H9 (cell line): ENCODE measurements around the gene NCDN. TPM values are rescaled to one million over a fixed set of nuclear protein-coding genes. Genes with fewer than 3 reads are reported as not detected.

Experiments used
- DNase-seq: peaks from one replicate; pipeline ENCODE4 v3.0.0-alpha.2; 2017
- H2AFZ ChIP-seq: one replicate; pipeline ENCODE4 v1.6.1; 2013; ENCODE audit warnings: mild to moderate bottlenecking, low read length, control low read depth, moderate library complexity
- H2AK5ac ChIP-seq: 2 replicates; pipeline ENCODE4 v1.6.1; 2013; ENCODE audit warnings: low read length, control low read depth, mixed read lengths; ENCODE audit not compliant: insufficient read length
- H2BK120ac ChIP-seq: one replicate; pipeline ENCODE4 v1.6.1; 2013; ENCODE audit warnings: low read depth, mild to moderate bottlenecking, low read length, control low read depth, inconsistent platforms; ENCODE audit not compliant: poor library complexity, severe bottlenecking
- H2BK12ac ChIP-seq: 2 replicates; pipeline ENCODE4 v1.6.1; 2013; ENCODE audit warnings: low read length, control low read depth, mixed read lengths, low read depth; ENCODE audit not compliant: insufficient read length
- H2BK15ac ChIP-seq: 2 replicates; pipeline ENCODE4 v1.6.1; 2013; ENCODE audit warnings: low read depth, low read length, control low read depth
- H2BK20ac ChIP-seq: one replicate; pipeline ENCODE4 v1.6.1; 2013; ENCODE audit warnings: low read depth, mild to moderate bottlenecking, low read length, control low read depth, inconsistent platforms; ENCODE audit not compliant: poor library complexity, severe bottlenecking
- H2BK5ac ChIP-seq: 2 replicates; pipeline ENCODE4 v1.6.1; 2013; ENCODE audit warnings: low read length, control low read depth, mixed read lengths; ENCODE audit not compliant: insufficient read length
- H3K14ac ChIP-seq: 2 replicates; pipeline ENCODE4 v1.6.1; 2013; ENCODE audit warnings: low read length, control low read depth; ENCODE audit not compliant: insufficient read depth
- H3K18ac ChIP-seq: 2 replicates; pipeline ENCODE4 v1.6.1; 2013; ENCODE audit warnings: low read depth, mild to moderate bottlenecking, mixed read lengths, low read length, control low read depth; ENCODE audit not compliant: insufficient read length
- H3K23ac ChIP-seq: 2 replicates; pipeline ENCODE4 v1.6.1; 2013; ENCODE audit warnings: low read length, control low read depth, mixed read lengths, low read depth; ENCODE audit not compliant: insufficient read length
- H3K23me2 ChIP-seq: 2 replicates; pipeline ENCODE4 v1.6.1; 2013; ENCODE audit warnings: low read depth, mild to moderate bottlenecking, mixed read lengths, low read length, control low read depth; ENCODE audit not compliant: insufficient read length, poor library complexity, severe bottlenecking
- H3K27ac ChIP-seq: 2 replicates; pipeline ENCODE4 v1.5.1; 2013; ENCODE audit warnings: low read length, control low read depth, mixed read lengths, low read depth; ENCODE audit not compliant: insufficient read length
- H3K27me3 ChIP-seq: 2 replicates; pipeline ENCODE4 v1.6.1; 2013; ENCODE audit warnings: low read length, control low read depth, inconsistent platforms; ENCODE audit not compliant: insufficient read depth
- H3K4ac ChIP-seq: 2 replicates; pipeline ENCODE4 v1.6.1; 2013; ENCODE audit warnings: low read depth, mild to moderate bottlenecking, control low read depth, inconsistent platforms, low read length, moderate library complexity
- H3K4me1 ChIP-seq: 2 replicates; pipeline ENCODE4 v1.6.1; 2013; ENCODE audit warnings: low read length, control low read depth, inconsistent platforms; ENCODE audit not compliant: insufficient read depth
- H3K4me2 ChIP-seq: 2 replicates; pipeline ENCODE4 v1.6.1; 2013; ENCODE audit warnings: low read length, control low read depth, mixed read lengths; ENCODE audit not compliant: insufficient read length, insufficient read depth
- H3K56ac ChIP-seq: 2 replicates; pipeline ENCODE4 v1.6.1; 2013; ENCODE audit warnings: low read depth, mild to moderate bottlenecking, mixed read lengths, low read length, control low read depth; ENCODE audit not compliant: insufficient read length
- H3K79me1 ChIP-seq: 2 replicates; pipeline ENCODE4 v1.6.1; 2013; ENCODE audit warnings: low read depth, mild to moderate bottlenecking, moderate library complexity, low read length, control low read depth, inconsistent platforms; ENCODE audit not compliant: insufficient read depth, poor library complexity, severe bottlenecking
- H3K79me2 ChIP-seq: 2 replicates; pipeline ENCODE4 v1.6.1; 2013; ENCODE audit warnings: low read length, control low read depth, inconsistent platforms; ENCODE audit not compliant: insufficient read depth
- H3K9ac ChIP-seq: 2 replicates; pipeline ENCODE4 v1.6.1; 2013; ENCODE audit warnings: low read length, control low read depth, mixed read lengths; ENCODE audit not compliant: insufficient read length; ENCODE audit errors: extremely low read depth
- H3K9me3 ChIP-seq: one replicate; pipeline ENCODE4 v1.6.1; 2013; ENCODE audit warnings: low read depth, low read length, inconsistent platforms; ENCODE audit not compliant: control insufficient read depth
- H3T11ph ChIP-seq: one replicate; pipeline ENCODE4 v1.6.1; 2013; ENCODE audit warnings: mild to moderate bottlenecking, low read length, control low read depth, inconsistent platforms
- H4K20me1 ChIP-seq: one replicate; pipeline ENCODE4 v1.6.1; 2013; ENCODE audit not compliant: control insufficient read depth, insufficient read length, insufficient read depth
- H4K5ac ChIP-seq: 2 replicates; pipeline ENCODE4 v1.6.1; 2013; ENCODE audit warnings: low read depth, mild to moderate bottlenecking, mixed read lengths, low read length, control low read depth; ENCODE audit not compliant: insufficient read length
- H4K8ac ChIP-seq: replicated peaks from 2 replicates; pipeline ENCODE4 v1.6.1; 2013; ENCODE audit warnings: low read length, control low read depth, mixed read lengths, low read depth; ENCODE audit not compliant: insufficient read length
- H4K91ac ChIP-seq: 2 replicates; pipeline ENCODE4 v1.6.1; 2013; ENCODE audit warnings: low read depth, mild to moderate bottlenecking, moderate library complexity, mixed read lengths, low read length, control low read depth; ENCODE audit not compliant: insufficient read length
- H3K27ac Mint-ChIP-seq, 3 experiments: 2 replicates in 2 of 3; 3 replicates in 1 of 3; pipeline ENCODE4 v1.8.0; 2020 to 2021; ENCODE audit warnings: mixed read lengths in 3 of 3, mild to moderate bottlenecking in 1 of 3, moderate library complexity in 1 of 3
- H3K27me3 Mint-ChIP-seq: 2 replicates; pipeline ENCODE4 v1.8.0; 2021; ENCODE audit warnings: low read depth, mild to moderate bottlenecking, moderate library complexity, mixed read lengths
- H3K36me3 Mint-ChIP-seq, 3 experiments: 2 replicates in 2 of 3; 3 replicates in 1 of 3; pipeline ENCODE4 v1.8.0; 2020 to 2021; ENCODE audit warnings: low read depth in 3 of 3, mixed read lengths in 3 of 3; ENCODE audit not compliant: insufficient read depth in 1 of 3
- H3K4me1 Mint-ChIP-seq, 2 experiments: 2 replicates each; pipeline ENCODE4 v1.8.0; 2020; ENCODE audit warnings: mixed read lengths in 2 of 2
- H3K4me3 Mint-ChIP-seq, 2 experiments: 2 replicates in 1 of 2; 3 replicates in 1 of 2; pipeline ENCODE4 v1.8.0; 2020 to 2021; ENCODE audit warnings: mild to moderate bottlenecking in 2 of 2, mixed read lengths in 2 of 2, moderate library complexity in 1 of 2
- H3K9me3 Mint-ChIP-seq, 2 experiments: 2 replicates in 1 of 2; 3 replicates in 1 of 2; pipeline ENCODE4 v1.8.0; 2020; ENCODE audit warnings: mild to moderate bottlenecking in 2 of 2, mixed read lengths in 2 of 2, moderate library complexity in 1 of 2
- WGBS: extraction: QIAGEN DNeasy Blood & Tissue Kit; methylation state at CpG from one replicate; pipeline ENCODE4 v1.1.7; 2013; ENCODE audit warnings: missing lambda C conversion rate, low lambda C conversion rate, mixed read lengths; ENCODE audit not compliant: insufficient read length; ENCODE audit errors: extremely low coverage; 5-methylcytosine and 5-hydroxymethylcytosine counted together
- total RNA-seq: library from RNA; stranded (reverse); gene quantifications from 2 replicates; pipeline ENCODE4 v1.2.1, GENCODE V29; 2021
- TF ChIP-seq, protein P1 (sequence below): fragments of 200-600 bp; sonication (generic); conservative IDR thresholded peaks from 3 replicates; pipeline ENCODE4 v1.8.0; 2021; ENCODE audit warnings: antibody characterized with exemption, mild to moderate bottlenecking

The NCDN gene
- total RNA-seq, 1 experiment from 2014 or later: 44.2 TPM

GRCh38 chr1:35559317-35559944 is 1.8 kb downstream of the NCDN start:
- Histone ChIP-seq H3K4me2 (no peak overlapping the region), H3K23me2 (peaks cover 21% of the 10 kb centered on the region)

More at GRCh38 chr1:35559317-35559944, 1.8 kb downstream of the NCDN start:
- H3K56ac ChIP-seq: no peak overlapping the region
- H2BK5ac ChIP-seq: no peak overlapping the region
- TF ChIP-seq, protein P1, sequence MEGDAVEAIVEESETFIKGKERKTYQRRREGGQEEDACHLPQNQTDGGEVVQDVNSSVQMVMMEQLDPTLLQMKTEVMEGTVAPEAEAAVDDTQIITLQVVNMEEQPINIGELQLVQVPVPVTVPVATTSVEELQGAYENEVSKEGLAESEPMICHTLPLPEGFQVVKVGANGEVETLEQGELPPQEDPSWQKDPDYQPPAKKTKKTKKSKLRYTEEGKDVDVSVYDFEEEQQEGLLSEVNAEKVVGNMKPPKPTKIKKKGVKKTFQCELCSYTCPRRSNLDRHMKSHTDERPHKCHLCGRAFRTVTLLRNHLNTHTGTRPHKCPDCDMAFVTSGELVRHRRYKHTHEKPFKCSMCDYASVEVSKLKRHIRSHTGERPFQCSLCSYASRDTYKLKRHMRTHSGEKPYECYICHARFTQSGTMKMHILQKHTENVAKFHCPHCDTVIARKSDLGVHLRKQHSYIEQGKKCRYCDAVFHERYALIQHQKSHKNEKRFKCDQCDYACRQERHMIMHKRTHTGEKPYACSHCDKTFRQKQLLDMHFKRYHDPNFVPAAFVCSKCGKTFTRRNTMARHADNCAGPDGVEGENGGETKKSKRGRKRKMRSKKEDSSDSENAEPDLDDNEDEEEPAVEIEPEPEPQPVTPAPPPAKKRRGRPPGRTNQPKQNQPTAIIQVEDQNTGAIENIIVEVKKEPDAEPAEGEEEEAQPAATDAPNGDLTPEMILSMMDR: no peak
- no peak overlapping the region for H2BK20ac ChIP-seq
- H4K91ac ChIP-seq: no peak overlapping the region
- no peak overlapping the region for H3K27ac ChIP-seq
- no peak overlapping the region for H2AFZ ChIP-seq
- DNase-seq: no peak
- peaks cover 6% of the 10 kb centered on the region; the same call in 1 of the 2 replicates for H3K4me1 ChIP-seq
- no peak overlapping the region for H2BK15ac ChIP-seq
- H3K9ac ChIP-seq: no peak overlapping the region
- no peaks in the 10 kb centered on the region for H3K27me3 ChIP-seq
- no peak overlapping the region for H2BK12ac ChIP-seq
- H3T11ph ChIP-seq: no peak overlapping the region
- H3K79me2 ChIP-seq: peaks cover 6% of the 10 kb centered on the region; the same call in 1 of the 2 replicates
- WGBS: no CpG with 5 or more reads among the region's 7 CpGs
- peaks cover 21 to 48% (median 38%) of the 10 kb centered on the region in 3 experiments; a peak in 6 of 7 replicates for H3K36me3 Mint-ChIP-seq
- H3K9me3 Mint-ChIP-seq: peaks cover 0 to 4% of the 10 kb centered on the region in 2 experiments; a peak in 2 of 5 replicates
- H3K23ac ChIP-seq: no peak overlapping the region
- H3K9me3 ChIP-seq: no peaks in the 10 kb centered on the region
- H3K14ac ChIP-seq: no peak overlapping the region
- H3K27ac Mint-ChIP-seq: peak overlapping the region in 2 of 3 experiments; percentile 7 to 16; a peak in 3 of 7 replicates
- peaks cover 33 to 42% of the 10 kb centered on the region in 2 experiments for H3K4me1 Mint-ChIP-seq
- no peak overlapping the region for H4K5ac ChIP-seq
- no peaks in the 10 kb centered on the region for H4K20me1 ChIP-seq
- no peak overlapping the region for H2AK5ac ChIP-seq
- no peak overlapping the region for H2BK120ac ChIP-seq
- H3K18ac ChIP-seq: no peak overlapping the region
- H3K79me1 ChIP-seq: no peaks in the 10 kb centered on the region
- H3K4ac ChIP-seq: no peak overlapping the region
- no peaks in the 10 kb centered on the region for H3K27me3 Mint-ChIP-seq
- peak overlapping the region; percentile 91 to 98 for H3K4me3 Mint-ChIP-seq
- H4K8ac ChIP-seq: no peak overlapping the region
